Transverse colon (tissue), 4 donors: ENCODE results near the gene CLDN34.

Experiments used
- CTCF ChIP-seq, 5 experiments: fragments of 200-600 bp in 3 of 5; fragments of 450-650 bp in 2 of 5; sonication (generic) in 3 of 5; IDR thresholded peaks; 1 replicate in 2 of 5; 2 replicates in 3 of 5; pipeline ENCODE4 v1.5.1; 2016 to 2017; ENCODE audit warnings: antibody characterized with exemption in 5 of 5, inconsistent platforms in 3 of 5, mild to moderate bottlenecking in 2 of 5, moderate library complexity in 1 of 5
- POLR2A ChIP-seq: fragments of 450-650 bp; IDR thresholded peaks from one replicate; pipeline ENCODE4 v1.6.1; 2016; ENCODE audit warnings: antibody characterized with exemption, mild to moderate bottlenecking, moderate library complexity
- POLR2AphosphoS5 ChIP-seq, 3 donors: sonication (generic); formaldehyde crosslinking; IDR thresholded peaks; one replicate each; pipeline ENCODE4 v1.6.1; 2016; ENCODE audit warnings: antibody characterized with exemption in 3 of 3

- TF ChIP-seq CTCF (IDR thresholded peaks at IDR 0.05) (no peak), POLR2A (no peak), POLR2AphosphoS5 (IDR thresholded peaks at IDR 0.05) (no peak)
Measured at GRCh38 chrX:9992061-9992460, 24.9 kb downstream of the CLDN34 start.
